NCI-H69 (cell line): ENCODE data around the gene NT5C3A.
"Not testable (repeated sequence)": the region's sequence is repeated elsewhere in the genome, so short reads cannot be mapped to it uniquely, and the experiment has no call there.

Source experiments
- DNase-seq: peaks from one replicate; lab custom pipeline; 2025; lab: John Stamatoyannopoulos, UW

Gene NT5C3A

GRCh38 chr7:33062023-33062781 lies at the start of gene NT5C3A:
Gene NT5C3A (minus strand): TSS chr7:33062776. CDS start chr7:33062705, 71 bp downstream.
- peak; percentile 81 for DNase-seq

- no peak for DNase-seq
Observed at GRCh38 chr7:33111614-33112013, 49.0 kb upstream of the NT5C3A start.

- DNase-seq: peak; percentile 56
Observed at GRCh38 chr7:33109758-33110238, 47.2 kb upstream of the NT5C3A start.

GRCh38 chr7:33109005-33109757 lies 46.6 kb upstream of the NT5C3A start, which contains the start of gene RP9:
Gene RP9 (minus strand): TSS chr7:33109404. CDS start chr7:33109372, 32 bp downstream.
- DNase-seq: peak; percentile 90

GRCh38 chr7:33108554-33109004 lies 46.0 kb upstream of the NT5C3A start:
- peak; percentile 64 for DNase-seq

GRCh38 chr7:33107136-33108066 lies 44.8 kb upstream of the NT5C3A start:
- DNase-seq: peak; percentile 70

- DNase-seq: no peak
Observed at GRCh38 chr7:33101906-33102305, 39.3 kb upstream of the NT5C3A start.

GRCh38 chr7:33100770-33101169 lies 38.2 kb upstream of the NT5C3A start:
- DNase-seq: no peak

GRCh38 chr7:33099154-33099940 lies 36.8 kb upstream of the NT5C3A start:
- DNase-seq: no peak

- DNase-seq: not testable (repeated sequence)
Observed at GRCh38 chr7:33094745-33095275, 32.2 kb upstream of the NT5C3A start.

GRCh38 chr7:33093266-33093665 lies 30.7 kb upstream of the NT5C3A start:
- DNase-seq: no peak

GRCh38 chr7:33091641-33092191 lies 29.1 kb upstream of the NT5C3A start:
- DNase-seq: no peak

- DNase-seq: no peak
Observed at GRCh38 chr7:33091111-33091531, 28.5 kb upstream of the NT5C3A start.

- no peak for DNase-seq
Observed at GRCh38 chr7:33089142-33089541, 26.6 kb upstream of the NT5C3A start.

GRCh38 chr7:33087858-33088257 lies 25.3 kb upstream of the NT5C3A start:
- DNase-seq: no peak

GRCh38 chr7:33087356-33087755 lies 24.8 kb upstream of the NT5C3A start:
- no peak for DNase-seq

- no peak for DNase-seq
Observed at GRCh38 chr7:33079763-33080690, 17.5 kb upstream of the NT5C3A start.

- no peak for DNase-seq
Observed at GRCh38 chr7:33079096-33079495, 16.5 kb upstream of the NT5C3A start.

- DNase-seq: no peak
Observed at GRCh38 chr7:33076737-33077136, 14.2 kb upstream of the NT5C3A start.
